GM18907 (cell line): ENCODE data around the gene PCDHGA9.
"Not testable (repeated sequence)": the region's sequence is repeated elsewhere in the genome, so short reads cannot be mapped to it uniquely, and the experiment has no call there.

ENCODE experiments used
- ATAC-seq: cut with Tn5 transposase; IDR thresholded peaks from one replicate; pipeline ENCODE4 v1.9.1; 2021; ENCODE audit warnings: mild to moderate bottlenecking, moderate library complexity; ENCODE audit not compliant: unreplicated experiment

PCDHGA9 gene

DNA sequence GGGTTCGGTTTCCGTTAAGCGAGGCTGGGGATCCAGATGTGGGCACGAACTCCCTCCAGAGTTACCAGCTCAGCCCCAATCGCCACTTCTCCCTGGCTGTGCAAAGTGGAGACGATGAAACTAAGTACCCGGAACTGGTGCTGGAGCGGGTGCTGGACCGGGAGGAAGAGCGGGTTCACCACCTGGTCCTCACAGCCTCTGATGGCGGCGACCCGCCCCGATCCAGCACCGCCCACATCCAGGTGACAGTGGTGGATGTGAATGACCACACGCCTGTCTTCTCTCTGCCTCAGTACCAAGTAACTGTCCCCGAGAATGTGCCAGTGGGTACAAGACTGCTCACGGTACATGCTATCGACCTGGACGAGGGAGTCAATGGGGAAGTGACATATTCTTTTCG, 19.2 kb upstream of the PCDHGA9 start:
- no peak for ATAC-seq

- ATAC-seq = no peak
These were observed 17.9 kb upstream of the PCDHGA9 start for GRCh38 chr5:141384471-141385267.

DNA sequence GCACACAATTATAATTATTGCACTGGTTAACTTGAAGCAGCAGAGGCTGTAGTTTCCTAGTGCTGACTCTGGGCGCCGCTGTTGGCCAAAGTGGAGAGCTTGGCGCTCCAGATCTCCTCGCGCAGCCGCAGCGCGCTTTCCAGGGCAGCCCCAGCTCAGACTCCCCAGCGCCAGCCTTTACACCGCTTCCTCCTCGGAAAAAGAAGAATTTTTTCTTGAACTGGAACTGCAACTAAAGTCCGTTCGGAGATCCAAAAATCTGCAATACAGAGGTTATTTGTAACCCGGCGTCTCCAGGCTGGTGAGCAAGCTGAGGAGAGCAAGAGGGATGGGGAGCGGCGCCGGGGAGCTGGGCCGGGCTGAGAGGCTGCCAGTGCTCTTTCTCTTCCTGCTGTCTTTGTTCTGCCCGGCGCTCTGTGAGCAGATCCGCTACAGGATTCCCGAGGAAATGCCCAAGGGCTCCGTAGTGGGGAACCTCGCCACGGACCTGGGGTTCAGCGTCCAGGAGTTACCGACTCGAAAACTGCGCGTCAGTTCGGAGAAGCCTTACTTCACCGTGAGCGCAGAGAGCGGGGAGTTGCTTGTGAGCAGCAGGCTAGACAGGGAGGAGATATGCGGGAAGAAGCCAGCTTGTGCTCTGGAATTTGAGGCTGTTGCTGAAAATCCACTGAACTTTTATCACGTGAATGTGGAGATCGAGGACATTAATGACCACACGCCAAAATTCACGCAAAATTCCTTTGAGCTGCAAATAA, 14.8 kb upstream of the PCDHGA9 start, which contains the start of gene PCDHGB4:
Gene PCDHGB4 (plus strand): TSS at position 142 of the 755 bp plus-strand sequence. CDS start 187 bp downstream, at position 329.
- ATAC-seq = not testable (repeated sequence)

DNA sequence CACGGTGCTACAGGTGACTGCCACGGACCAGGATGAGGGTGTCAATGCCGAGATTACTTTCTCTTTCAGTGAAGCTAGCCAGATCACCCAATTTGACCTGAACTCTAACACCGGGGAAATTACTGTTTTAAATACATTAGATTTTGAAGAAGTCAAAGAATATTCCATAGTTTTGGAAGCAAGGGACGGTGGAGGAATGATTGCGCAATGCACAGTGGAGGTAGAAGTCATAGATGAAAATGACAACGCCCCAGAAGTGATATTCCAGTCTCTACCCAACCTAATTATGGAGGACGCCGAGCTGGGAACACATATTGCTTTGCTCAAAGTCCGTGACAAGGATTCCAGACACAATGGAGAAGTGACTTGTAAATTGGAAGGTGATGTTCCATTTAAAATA, 13.9 kb upstream of the PCDHGA9 start:
- no peak for ATAC-seq

DNA sequence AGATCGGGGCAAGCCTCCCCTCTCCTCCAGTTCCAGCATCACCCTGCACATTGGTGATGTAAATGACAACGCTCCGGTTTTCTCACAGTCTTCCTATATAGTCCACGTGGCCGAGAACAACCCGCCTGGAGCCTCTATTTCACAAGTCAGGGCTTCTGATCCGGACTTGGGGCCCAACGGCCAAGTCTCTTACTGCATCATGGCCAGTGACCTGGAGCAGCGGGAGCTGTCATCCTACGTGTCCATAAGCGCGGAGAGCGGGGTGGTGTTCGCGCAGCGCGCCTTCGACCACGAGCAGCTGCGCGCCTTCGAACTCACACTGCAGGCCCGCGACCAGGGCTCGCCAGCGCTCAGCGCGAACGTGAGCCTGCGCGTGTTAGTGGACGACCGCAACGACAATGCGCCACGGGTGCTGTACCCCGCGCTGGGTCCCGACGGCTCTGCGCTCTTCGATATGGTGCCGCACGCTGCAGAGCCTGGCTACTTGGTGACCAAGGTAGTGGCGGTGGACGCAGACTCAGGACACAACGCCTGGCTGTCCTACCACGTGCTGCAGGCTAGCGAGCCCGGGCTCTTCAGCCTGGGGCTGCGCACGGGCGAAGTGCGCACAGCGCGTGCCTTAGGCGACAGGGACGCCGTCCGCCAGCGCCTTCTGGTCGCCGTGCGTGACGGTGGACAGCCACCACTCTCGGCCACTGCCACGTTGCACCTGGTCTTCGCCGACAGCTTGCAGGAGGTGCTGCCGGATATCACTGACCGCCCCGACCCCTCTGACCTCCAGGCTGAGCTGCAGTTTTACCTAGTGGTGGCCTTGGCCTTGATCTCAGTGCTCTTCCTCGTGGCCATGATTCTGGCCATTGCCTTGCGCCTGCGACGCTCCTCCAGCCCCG, 13.2 kb upstream of the PCDHGA9 start:
- no peak for ATAC-seq

DNA sequence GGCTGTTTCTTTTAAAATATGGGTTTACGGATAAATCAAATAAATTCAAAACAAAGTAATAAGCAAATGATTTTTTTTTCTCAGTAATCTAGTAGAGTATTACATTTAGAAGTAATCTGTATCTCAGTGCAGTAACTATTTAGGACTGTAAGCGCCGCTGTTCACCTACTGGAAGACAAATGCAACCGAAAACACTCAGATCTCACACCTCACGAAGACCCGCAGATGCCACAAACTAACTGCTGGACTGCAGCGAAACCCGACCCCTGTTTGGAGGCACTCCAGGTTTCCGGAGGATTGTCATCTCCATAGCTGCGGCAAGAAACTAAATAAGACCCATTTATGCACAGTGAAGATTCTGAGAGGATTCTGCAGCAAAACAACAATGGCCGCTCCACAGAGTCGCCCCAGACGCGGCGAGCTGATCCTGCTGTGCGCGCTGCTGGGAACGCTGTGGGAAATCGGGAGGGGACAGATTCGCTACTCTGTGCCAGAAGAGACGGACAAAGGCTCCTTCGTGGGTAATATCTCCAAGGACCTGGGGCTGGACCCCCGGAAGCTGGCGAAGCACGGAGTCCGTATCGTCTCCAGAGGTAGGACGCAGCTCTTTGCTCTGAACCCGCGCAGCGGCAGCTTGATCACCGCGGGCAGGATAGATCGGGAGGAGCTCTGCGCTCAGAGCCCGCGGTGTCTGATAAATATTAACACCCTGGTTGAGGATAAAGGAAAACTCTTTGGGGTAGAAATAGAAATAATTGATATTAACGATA, 10.0 kb upstream of the PCDHGA9 start, which contains the start of gene PCDHGA8:
Gene PCDHGA8 (plus strand): TSS at position 205 of the 770 bp plus-strand sequence. CDS start 181 bp downstream, at position 386.
- no peak for ATAC-seq

DNA sequence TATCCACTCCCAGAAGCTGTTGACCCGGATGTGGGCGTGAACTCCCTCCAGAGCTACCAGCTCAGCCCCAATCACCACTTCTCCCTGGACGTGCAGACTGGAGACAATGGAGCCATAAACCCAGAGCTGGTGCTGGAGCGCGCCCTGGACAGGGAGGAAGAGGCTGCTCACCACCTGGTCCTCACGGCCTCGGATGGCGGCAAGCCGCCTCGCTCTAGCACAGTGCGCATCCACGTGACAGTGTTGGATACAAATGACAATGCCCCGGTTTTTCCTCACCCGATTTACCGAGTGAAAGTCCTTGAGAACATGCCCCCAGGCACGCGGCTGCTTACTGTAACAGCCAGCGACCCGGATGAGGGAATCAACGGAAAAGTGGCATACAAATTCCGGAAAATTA, 9.3 kb upstream of the PCDHGA9 start:
- no peak for ATAC-seq

DNA sequence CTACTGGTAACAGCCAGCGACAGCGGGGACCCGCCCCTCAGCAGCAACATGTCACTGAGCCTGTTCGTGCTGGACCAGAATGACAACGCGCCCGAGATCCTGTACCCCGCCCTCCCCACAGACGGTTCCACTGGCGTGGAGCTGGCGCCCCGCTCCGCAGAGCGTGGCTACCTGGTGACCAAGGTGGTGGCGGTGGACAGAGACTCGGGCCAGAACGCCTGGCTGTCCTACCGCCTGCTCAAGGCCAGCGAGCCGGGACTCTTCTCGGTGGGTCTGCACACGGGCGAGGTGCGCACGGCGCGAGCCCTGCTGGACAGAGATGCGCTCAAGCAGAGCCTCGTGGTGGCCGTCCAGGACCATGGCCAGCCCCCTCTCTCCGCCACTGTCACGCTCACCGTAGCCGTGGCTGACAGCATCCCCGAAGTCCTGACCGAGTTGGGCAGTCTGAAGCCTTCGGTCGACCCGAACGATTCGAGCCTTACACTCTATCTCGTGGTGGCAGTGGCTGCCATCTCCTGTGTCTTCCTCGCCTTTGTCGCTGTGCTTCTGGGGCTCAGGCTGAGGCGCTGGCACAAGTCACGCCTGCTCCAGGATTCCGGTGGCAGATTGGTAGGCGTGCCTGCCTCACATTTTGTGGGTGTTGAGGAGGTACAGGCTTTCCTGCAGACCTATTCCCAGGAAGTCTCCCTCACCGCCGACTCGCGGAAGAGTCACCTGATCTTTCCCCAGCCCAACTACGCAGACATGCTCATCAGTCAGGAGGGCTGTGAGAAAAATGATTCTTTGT, 8.0 kb upstream of the PCDHGA9 start:
- ATAC-seq = not testable (repeated sequence)

DNA sequence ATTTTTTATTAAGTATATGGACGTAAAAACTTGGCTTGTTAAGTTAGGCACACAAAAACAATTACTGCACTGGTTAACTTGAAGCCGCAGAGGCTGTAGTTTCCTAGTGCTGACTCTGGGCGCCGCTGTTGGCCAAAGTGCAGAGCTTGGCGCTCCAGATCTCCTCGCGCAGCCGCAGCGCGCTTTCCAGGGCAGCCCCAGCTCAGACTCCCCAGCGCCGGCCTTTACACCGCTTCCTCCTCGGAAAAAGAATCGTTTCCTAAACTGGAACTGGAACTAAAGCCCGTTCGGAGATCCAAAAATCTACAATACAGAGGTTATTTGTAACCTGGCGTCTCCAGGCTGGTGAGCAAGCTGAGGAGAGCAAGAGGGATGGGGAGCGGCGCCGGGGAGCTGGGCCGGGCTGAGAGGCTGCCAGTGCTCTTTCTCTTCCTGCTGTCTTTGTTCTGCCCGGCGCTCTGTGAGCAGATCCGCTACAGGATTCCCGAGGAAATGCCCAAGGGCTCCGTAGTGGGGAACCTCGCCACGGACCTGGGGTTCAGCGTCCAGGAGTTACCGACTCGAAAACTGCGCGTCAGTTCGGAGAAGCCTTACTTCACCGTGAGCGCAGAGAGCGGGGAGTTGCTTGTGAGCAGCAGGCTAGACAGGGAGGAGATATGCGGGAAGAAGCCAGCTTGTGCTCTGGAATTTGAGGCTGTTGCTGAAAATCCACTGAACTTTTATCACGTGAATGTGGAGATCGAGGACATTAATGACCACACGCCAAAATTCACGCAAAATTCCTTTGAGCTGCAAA, 4.6 kb upstream of the PCDHGA9 start, which contains the start of gene PCDHGB5:
Gene PCDHGB5 (plus strand): TSS at position 192 of the 796 bp plus-strand sequence. CDS start 181 bp downstream, at position 373.
- ATAC-seq = peak; percentile 58

- no peak for ATAC-seq
These were observed 4.0 kb upstream of the PCDHGA9 start for GRCh38 chr5:141398608-141399007.

- no peak for ATAC-seq
These were observed 2.9 kb upstream of the PCDHGA9 start for GRCh38 chr5:141399555-141400258.

- ATAC-seq = no peak
These were observed 809 bp downstream of the PCDHGA9 start for GRCh38 chr5:141403387-141403786.

DNA sequence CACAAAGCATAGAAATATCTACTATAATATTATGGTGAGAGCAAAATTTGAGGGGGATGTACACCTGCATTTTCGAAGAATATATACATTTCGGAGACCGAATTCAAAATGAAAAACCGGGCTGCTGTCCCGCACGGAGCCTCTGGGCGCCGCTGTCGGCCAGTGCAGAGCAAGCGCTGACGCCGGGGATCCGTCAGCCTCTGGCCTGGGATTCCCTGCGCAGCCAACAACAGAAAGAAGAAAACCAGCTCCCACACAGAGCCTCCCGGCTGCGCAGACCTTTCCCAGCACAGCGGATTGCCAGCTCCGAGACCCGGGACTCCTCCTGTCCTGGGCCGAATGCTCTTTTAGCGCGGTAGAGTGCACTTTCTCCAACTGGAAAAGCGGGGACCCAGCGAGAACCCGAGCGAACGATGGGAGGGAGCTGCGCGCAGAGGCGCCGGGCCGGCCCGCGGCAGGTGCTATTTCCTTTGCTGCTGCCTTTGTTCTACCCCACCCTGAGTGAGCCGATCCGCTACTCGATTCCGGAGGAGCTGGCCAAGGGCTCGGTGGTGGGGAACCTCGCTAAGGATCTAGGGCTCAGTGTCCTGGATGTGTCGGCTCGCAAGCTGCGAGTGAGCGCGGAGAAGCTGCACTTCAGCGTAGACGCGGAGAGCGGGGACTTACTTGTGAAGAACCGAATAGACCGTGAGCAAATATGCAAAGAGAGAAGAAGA, 5.4 kb downstream of the PCDHGA9 start, which contains the start of gene PCDHGB6:
Gene PCDHGB6 (plus strand): TSS at position 232 of the 716 bp plus-strand sequence. CDS start 182 bp downstream, at position 414.
- ATAC-seq = peak; percentile 67

GRCh38 chr5:141409598-141410306, 7.2 kb downstream of the PCDHGA9 start:
- no peak for ATAC-seq

DNA sequence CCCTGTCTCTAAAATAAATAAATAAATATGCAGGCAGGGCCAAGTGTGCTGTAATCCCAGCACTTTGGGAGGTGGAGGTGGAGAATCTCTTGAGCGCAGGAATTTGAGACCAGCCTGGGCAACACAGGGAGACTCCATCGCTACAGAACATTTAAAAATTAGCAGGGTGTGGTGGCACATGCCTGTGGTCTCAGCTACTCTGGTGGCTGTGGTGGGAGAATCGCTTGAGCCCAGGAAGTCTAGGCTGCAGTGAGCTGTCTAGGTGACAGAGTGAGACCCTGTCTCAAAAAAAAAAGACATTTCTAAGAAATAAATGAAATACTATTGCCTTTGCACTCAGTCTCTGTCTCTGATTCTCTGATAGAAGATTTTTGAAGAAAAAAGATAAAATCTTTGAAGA, 9.0 kb downstream of the PCDHGA9 start:
- no peak for ATAC-seq

GRCh38 chr5:141412854-141413539, 10.4 kb downstream of the PCDHGA9 start, which contains the start of gene PCDHGA10:
Gene PCDHGA10 (plus strand): TSS chr5:141412987. CDS start chr5:141413176, 189 bp downstream.
- peak; percentile 83 for ATAC-seq
